Osteoblast (primary cell): ENCODE measurements around the gene OPCML. TPM values are rescaled to one million over a fixed set of nuclear protein-coding genes. Genes with fewer than 3 reads are reported as not detected.

Experiments used
- DNase-seq: peaks from one replicate; pipeline ENCODE4 v3.0.0; 2011; ENCODE audit warnings: low spot score, mixed read lengths; ENCODE audit not compliant: insufficient read length; ENCODE audit errors: missing footprints
- H2AFZ ChIP-seq: 2 replicates; pipeline ENCODE4 v1.6.0; 2011; ENCODE audit warnings: mild to moderate bottlenecking, low read length
- H3K27ac ChIP-seq: 2 replicates; pipeline ENCODE4 v1.5.1; 2011; ENCODE audit warnings: mild to moderate bottlenecking, low read depth, low read length, moderate library complexity
- H3K27me3 ChIP-seq: 2 replicates; pipeline ENCODE4 v1.6.0; 2012; ENCODE audit warnings: mild to moderate bottlenecking, control low read depth, inconsistent platforms, low read length, moderate library complexity; ENCODE audit not compliant: insufficient read depth
- H3K36me3 ChIP-seq: 2 replicates; pipeline ENCODE4 v1.5.1; 2011; ENCODE audit warnings: mild to moderate bottlenecking, low read length, control low read depth, moderate library complexity; ENCODE audit not compliant: insufficient read depth
- H3K4me1 ChIP-seq: 2 replicates; pipeline ENCODE4 v1.5.1; 2011; ENCODE audit warnings: mild to moderate bottlenecking, low read length, control low read depth, moderate library complexity; ENCODE audit not compliant: insufficient read depth
- H3K4me2 ChIP-seq: 2 replicates; pipeline ENCODE4 v1.6.0; 2011; ENCODE audit warnings: mild to moderate bottlenecking, low read length; ENCODE audit not compliant: insufficient read depth
- H3K4me3 ChIP-seq: fragments of 200-600 bp; sonication (generic); 3 replicates; pipeline ENCODE4 v1.5.1; 2012; ENCODE audit warnings: mild to moderate bottlenecking, low read length, inconsistent platforms; ENCODE audit not compliant: insufficient read depth
- H3K79me2 ChIP-seq: 2 replicates; pipeline ENCODE4 v1.6.0; 2012; ENCODE audit warnings: mild to moderate bottlenecking, low read length, control low read depth, inconsistent platforms; ENCODE audit not compliant: insufficient read depth
- H3K9me3 ChIP-seq: 2 replicates; pipeline ENCODE4 v1.5.1; 2011; ENCODE audit warnings: low read depth, low read length, control low read depth
- H4K20me1 ChIP-seq: 2 replicates; pipeline ENCODE4 v1.6.0; 2012; ENCODE audit warnings: mild to moderate bottlenecking, low read length, control low read depth; ENCODE audit not compliant: insufficient read depth
- CTCF ChIP-seq: IDR thresholded peaks from 2 replicates; pipeline ENCODE4 v1.5.1; 2011; ENCODE audit warnings: mild to moderate bottlenecking, low read depth, low read length, moderate library complexity; ENCODE audit errors: extremely low read depth
- total RNA-seq: library from RNA; depleted of rRNA; stranded (reverse); fragments of >200 nt; gene quantifications from 2 replicates; pipeline ENCODE4 v1.2.3, GENCODE V29; 2012

The OPCML gene
- total RNA-seq, 1 donor, result 0.36 TPM

- no peaks in the 10 kb centered on the region for H3K79me2 ChIP-seq
- H4K20me1 ChIP-seq, result no peaks in the 10 kb centered on the region
- H3K4me2 ChIP-seq, result no peak overlapping the region
- no peaks in the 10 kb centered on the region for H3K36me3 ChIP-seq
- TF ChIP-seq CTCF, result no peak
- no peak for DNase-seq
- peaks cover 28% of the 10 kb centered on the region for H3K27me3 ChIP-seq
- H3K4me3 ChIP-seq, result no peak overlapping the region
- H3K9me3 ChIP-seq, result no peaks in the 10 kb centered on the region
- no peak overlapping the region for H2AFZ ChIP-seq
- no peaks in the 10 kb centered on the region for H3K4me1 ChIP-seq
- H3K27ac ChIP-seq, result no peak overlapping the region
Measured at GRCh38 chr11:133048270-133048669, 484.0 kb downstream of the OPCML start.

GRCh38 chr11:133047771-133048115 is 484.6 kb downstream of the OPCML start:
- Histone ChIP-seq H3K36me3 (no peaks in the 10 kb centered on the region), H4K20me1 (no peaks in the 10 kb centered on the region), H3K79me2 (no peaks in the 10 kb centered on the region), H2AFZ (no peak overlapping the region), H3K4me2 (no peak overlapping the region), H3K4me1 (no peaks in the 10 kb centered on the region), H3K9me3 (no peaks in the 10 kb centered on the region), H3K4me3 (no peak overlapping the region), H3K27me3 (peaks cover 30% of the 10 kb centered on the region), H3K27ac (no peak overlapping the region)
- no peak for TF ChIP-seq CTCF
- no peak for DNase-seq

GRCh38 chr11:133047036-133047770 is 485.1 kb downstream of the OPCML start:
- Histone ChIP-seq H4K20me1 (no peaks in the 10 kb centered on the region), H3K79me2 (no peaks in the 10 kb centered on the region), H2AFZ (no peak overlapping the region), H3K4me3 (no peak overlapping the region), H3K27me3 (peaks cover 35% of the 10 kb centered on the region), H3K9me3 (no peaks in the 10 kb centered on the region), H3K27ac (no peak overlapping the region), H3K4me2 (no peak overlapping the region), H3K4me1 (no peaks in the 10 kb centered on the region), H3K36me3 (no peaks in the 10 kb centered on the region)
- DNase-seq, result no peak
- no peak for TF ChIP-seq CTCF

- Histone ChIP-seq H2AFZ (no peak overlapping the region), H3K27ac (no peak overlapping the region), H4K20me1 (no peaks in the 10 kb centered on the region), H3K79me2 (no peaks in the 10 kb centered on the region), H3K36me3 (no peaks in the 10 kb centered on the region), H3K4me2 (no peak overlapping the region), H3K4me3 (no peak overlapping the region), H3K4me1 (no peaks in the 10 kb centered on the region), H3K9me3 (no peaks in the 10 kb centered on the region), H3K27me3 (peaks cover 35% of the 10 kb centered on the region)
- no peak for DNase-seq
- TF ChIP-seq CTCF, result no peak
Measured at GRCh38 chr11:133046252-133046651, 486.0 kb downstream of the OPCML start.
